GM18868 (cell line): ENCODE measurements around the gene SLC22A1.

ENCODE experiments used
- ATAC-seq: cut with Tn5 transposase; IDR thresholded peaks from one replicate; pipeline ENCODE4 v1.9.1; 2021; ENCODE audit warnings: mild to moderate bottlenecking, moderate library complexity; ENCODE audit not compliant: unreplicated experiment

Gene SLC22A1

DNA sequence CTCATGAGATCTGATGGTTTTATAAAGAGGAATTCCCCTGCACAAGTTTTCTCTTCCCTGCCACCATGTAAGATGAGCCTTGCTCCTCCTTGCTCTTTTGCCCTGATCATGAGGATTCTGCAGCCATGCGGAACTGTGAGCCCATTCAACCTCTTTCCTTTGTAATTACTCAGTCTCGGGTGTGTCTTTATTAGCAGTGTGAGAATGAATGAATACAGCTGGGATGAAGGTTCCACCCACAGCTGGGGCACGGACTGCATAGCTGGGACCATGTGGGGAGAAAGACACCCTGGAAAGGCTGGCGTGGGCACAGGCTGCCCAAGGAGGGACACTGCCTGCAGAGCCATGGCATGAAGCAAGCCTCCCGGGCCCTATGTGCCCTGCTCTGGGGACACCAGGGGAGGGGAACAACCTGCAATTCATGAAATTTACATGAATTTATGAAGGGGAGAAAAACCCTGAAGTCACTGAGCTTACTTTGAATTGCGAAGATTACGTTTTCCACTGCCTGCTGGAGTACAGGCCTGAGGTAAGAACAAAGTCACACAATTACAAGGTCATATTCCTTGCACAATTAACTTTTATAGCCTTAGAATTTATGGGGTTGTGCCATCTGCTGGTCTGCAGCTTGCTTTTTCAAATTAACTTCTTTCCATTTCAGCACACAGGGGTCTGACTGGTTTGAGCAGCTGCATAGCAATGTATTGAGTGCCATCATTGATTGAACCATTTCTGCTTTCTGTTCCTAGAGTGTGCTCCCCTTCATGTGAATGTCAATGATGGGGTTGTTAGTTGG is 46.2 kb downstream of the SLC22A1 start:
- no peak for ATAC-seq

DNA sequence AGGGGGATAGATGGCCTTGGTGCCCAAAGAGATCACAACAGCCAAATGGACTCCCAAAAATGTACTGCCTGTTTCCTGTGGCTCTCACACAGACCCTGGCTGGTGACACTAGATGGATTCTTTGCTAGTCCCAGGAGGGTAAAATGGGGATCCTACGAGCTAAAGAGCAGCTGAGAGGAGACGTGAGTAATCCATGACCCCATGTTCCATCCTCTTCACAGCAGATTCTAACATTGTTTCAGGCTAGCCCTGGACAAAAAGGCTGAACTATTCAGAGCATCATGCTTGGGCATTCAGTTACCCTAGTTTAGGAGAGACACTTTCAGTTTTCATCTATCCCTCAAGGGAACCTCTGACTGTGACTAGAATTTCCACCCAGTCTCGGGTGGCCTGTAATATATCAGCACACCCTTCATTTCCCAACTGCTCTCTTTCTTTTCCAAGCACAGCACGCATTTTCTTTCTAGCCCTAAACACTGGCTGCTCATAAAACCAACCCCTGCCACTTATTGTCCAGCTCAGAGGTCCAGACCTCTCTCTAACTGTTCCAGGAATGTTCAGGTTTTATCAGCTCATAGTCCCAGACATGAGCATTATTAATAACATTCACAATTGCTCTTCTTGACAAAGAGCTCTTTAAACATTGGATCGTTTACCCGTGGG is 48.5 kb downstream of the SLC22A1 start:
- no peak for ATAC-seq

DNA sequence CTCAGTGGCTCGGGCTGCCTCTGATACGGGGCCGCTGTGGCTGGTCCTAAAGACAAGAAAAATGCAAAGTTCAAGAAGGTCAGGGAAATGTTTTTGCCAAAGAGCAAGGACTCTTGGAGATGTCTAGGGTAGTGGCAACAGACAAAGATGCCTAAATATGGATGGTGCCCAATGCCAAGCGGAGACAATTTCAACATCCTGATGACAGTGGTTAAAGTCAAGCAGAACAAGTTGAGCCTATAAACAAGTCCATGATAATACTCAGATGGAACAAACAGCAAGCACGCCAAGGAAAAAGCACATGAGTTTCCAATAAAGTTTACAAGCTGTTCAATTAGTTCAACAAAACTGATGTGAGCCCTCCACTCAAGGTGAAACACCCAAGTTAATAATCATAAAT is 51.1 kb downstream of the SLC22A1 start:
- no peak for ATAC-seq

DNA sequence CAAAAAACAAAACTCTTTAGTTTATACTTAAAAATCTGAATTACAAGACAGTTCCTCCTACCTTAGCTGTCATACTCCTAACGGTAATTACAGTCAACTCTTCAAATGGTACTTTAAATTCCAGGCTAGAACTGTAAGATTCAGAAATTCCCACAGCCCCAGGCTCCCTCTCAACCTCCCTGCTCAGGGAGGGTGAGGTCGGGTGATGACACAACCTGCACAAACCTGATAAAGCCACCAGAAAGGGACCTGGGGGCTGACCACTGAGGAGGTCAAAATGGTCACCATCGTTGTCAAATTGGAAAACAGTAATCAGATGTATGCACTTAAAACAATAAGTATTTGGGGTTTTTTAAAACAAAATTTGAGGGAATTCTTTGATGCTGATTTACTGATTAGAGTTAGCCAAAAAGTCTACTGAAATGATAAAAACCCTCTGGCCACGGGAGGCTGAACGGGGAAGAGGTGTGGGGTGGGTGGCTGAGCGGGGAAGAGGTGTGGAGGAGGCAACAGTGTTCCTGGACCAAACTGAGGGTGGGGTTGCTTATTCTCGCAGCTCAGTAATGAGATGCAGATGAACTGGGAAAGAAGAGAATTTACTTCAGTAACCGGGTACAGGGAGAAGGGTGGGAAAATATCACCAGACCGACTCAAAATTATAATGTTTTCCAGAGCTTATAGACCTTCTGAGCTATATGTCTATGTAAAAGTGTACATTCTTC is 52.4 kb downstream of the SLC22A1 start:
- ATAC-seq: no peak

GRCh38 chr6:160174681-160175080 is 53.1 kb downstream of the SLC22A1 start:
- no peak for ATAC-seq

- no peak for ATAC-seq
Measured at GRCh38 chr6:160177220-160177619, 55.6 kb downstream of the SLC22A1 start.

GRCh38 chr6:160178271-160178670 is 56.7 kb downstream of the SLC22A1 start:
- no peak for ATAC-seq

- ATAC-seq: no peak
Measured at GRCh38 chr6:160180706-160181105, 59.1 kb downstream of the SLC22A1 start.

DNA sequence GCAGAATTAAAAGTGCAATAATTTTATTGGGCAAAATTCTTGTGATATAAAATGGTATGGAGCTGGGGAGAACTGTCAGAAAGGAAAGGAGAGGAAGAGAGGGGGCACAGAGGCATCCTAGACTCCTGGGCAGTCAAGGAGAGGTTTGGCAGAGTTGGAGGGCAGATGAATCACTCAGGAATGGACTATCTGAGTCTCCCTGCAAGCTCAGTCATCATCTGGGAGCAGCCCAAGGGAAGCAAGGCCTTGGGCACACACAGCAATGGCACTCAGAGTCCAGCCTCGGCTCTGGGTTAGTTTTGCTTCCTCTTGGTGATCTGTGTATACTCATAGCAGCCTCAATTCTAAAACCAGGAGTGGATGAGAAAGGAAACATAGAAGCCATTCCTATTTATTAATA is 67.2 kb downstream of the SLC22A1 start:
- ATAC-seq: no peak

DNA sequence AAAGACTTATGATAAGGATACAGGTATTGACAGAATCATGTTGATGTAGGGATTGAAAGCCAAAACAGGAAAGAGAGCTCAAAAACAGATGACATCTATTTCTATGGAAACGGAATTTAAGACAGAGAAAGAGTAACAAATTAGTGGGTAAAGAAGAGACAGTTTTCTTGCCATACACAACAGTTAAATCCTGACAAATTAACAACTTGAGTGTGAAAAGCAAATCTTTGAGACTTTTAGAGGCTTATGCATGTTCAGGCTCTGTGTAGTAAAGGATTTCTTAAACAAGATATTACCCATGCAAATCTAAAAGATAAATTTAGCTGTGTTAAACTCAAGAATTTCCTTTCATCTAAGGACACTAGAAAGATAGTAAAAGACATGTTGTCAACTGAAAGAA is 68.5 kb downstream of the SLC22A1 start:
- ATAC-seq: no peak

DNA sequence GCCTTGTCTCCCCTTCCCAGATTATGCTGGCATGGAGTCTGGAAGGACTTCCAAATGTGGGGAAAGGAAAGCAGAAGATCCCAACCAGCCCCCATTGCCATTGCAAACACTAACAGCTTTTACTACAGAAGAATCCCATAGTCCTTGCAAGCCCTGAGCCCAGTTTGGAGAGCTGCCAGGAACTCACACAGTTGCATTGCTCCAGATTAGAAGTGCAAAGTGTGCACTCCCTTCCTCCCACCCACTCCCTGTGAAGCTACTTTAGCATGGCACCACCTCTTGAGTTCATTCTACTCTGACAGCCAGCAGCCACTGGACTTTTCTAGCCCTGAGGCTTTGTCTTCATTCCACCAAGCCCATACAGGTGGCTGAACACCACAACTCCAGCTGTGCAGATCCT is 69.4 kb downstream of the SLC22A1 start:
- no peak for ATAC-seq

GRCh38 chr6:160192840-160193239 is 71.2 kb downstream of the SLC22A1 start:
- ATAC-seq: no peak

DNA sequence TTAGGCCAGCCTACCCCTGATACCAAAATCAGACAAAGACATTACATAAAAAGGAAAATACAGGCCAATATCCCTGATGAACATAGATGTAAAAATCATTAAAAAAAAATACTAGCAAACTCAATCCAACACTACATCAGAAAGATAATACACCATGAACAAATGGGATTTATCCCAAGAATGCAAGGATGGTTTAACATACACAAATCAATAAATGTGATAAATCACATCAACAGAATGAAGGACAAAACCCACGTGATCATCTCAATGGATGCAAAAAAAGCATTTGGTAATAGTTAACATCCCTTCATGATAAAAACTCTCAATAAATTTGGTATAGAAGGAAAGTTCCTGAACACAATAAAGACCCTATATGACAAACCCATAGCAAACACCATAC is 73.2 kb downstream of the SLC22A1 start:
- ATAC-seq: no peak

GRCh38 chr6:160197662-160198061 is 76.0 kb downstream of the SLC22A1 start:
- no peak for ATAC-seq

GRCh38 chr6:160198606-160199211 is 77.1 kb downstream of the SLC22A1 start:
- no peak for ATAC-seq

DNA sequence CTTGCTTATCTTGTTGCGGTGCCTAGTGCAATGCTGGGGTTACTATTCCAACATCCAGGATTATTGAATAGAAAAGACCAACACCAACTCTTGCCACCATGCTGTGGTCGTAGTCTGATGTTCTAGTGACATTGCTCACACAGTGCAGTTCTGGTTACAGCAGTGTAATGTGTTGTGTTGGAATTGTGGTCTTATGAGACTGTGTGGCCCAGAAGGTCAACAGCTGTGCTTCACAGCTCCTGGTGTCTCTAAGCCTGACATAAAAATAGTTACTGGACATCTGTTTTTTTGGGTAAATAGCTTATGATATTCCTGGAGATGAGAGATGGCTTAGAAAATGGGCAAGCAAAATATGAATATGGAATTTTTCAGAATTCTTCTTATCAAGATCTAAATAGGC is 79.4 kb downstream of the SLC22A1 start:
- no peak for ATAC-seq

DNA sequence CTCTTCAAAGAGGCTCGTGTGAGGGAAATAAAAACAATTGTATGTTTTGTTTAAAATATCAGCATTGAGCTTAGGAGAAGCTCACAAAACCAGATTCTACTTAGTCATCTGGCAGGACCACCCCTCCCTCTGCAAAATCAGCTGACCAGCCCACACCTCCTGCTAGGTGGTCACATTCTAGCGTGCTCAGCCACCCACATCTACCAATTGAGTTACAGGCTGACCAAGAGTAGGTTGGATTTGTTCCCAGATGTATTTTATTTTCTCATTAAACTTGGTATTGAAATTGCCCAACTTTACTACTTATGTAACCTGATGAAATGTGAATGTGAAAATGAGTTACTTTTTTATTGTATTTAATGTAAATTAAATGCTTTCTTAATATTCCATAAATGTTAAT is 80.8 kb downstream of the SLC22A1 start:
- ATAC-seq: no peak

GRCh38 chr6:160203076-160203475 is 81.5 kb downstream of the SLC22A1 start:
- ATAC-seq: no peak

DNA sequence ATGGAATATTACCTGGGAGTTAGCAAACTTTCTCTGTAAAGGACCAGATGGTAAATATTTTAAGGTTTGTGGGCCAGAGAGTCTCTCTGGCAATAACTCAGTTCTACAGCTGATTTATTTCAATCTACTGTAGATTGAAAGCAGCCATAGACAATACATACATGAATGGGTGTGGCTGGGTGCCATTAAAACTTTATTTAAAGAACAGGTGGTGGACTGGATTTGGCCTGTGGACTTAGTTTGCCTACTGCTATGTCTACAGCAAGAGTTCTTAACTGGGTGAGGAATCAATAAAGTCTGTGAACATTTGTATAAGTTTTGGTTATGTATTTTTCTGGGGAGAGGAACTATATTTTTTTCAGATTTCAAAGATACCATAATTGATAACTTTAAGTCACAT is 81.9 kb downstream of the SLC22A1 start:
- no peak for ATAC-seq

GRCh38 chr6:160203953-160204352 is 82.3 kb downstream of the SLC22A1 start:
- ATAC-seq: no peak

DNA sequence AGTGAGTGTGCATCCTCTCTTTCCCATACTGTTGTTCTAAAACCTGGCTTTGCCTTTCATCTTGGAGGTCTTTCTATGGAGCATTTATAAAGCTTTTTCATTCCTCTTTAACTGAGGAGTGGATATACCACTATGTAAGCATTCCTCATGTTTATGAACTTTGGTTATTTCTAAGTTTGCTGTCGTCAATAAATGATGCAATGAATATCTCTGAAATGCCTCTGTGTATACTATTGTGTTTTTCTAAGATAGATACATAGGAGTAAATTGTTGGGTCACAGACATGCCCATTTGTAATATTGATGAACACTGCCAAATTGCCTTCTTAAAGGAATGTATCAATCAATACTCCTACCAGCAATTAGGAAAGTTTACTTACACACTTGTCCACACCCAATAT is 83.1 kb downstream of the SLC22A1 start:
- ATAC-seq: no peak

- ATAC-seq: no peak
Measured at GRCh38 chr6:160207618-160208017, 86.0 kb downstream of the SLC22A1 start.
